NAMALWA (cell line): ENCODE results near the gene LPAR1.
"Not testable (repeated sequence)": the region's sequence is repeated elsewhere in the genome, so short reads cannot be mapped to it uniquely, and the experiment has no call there.

Source experiments
- DNase-seq: peaks from one replicate; pipeline ENCODE4 v3.0.0-alpha.2; 2015; ENCODE audit warnings: low spot score

The LPAR1 gene

DNA sequence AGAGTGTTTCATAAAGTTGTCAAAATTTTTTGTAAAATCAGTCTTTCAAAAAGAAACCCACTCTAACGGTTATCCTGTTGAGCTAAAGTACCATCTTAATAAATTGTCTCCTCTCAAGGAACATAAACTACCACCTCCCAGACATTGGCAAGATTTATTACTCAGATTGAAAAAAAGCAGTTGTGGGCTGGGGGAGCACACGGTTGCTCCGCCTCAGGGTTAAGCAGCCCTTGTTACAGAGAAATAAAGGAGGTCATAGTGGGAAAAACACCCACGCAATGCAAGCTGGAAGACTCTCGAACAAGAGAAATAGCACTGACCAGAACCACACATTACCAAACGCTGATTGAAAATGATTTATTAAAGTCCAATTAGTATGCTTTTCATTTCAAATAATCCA, 165.3 kb downstream of the LPAR1 start:
- DNase-seq = no peak

DNA sequence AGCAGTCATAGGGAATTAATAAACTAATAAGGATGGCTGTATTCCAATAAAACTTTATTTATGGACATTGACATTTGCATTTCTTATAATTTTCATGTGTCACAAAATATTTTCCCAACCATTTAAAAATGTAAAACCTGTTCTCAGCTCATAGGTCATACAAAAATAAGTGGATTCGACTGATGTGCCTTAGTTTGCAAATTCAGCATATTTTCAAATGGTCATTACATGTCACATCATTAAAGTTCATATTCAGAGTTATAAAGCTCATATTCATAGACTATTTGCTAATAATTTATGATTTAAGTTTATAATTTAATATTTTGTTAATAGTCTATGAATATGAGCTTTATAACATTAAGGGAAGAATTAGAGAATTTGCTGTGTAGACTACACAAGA, 166.5 kb downstream of the LPAR1 start:
- DNase-seq = no peak

DNA sequence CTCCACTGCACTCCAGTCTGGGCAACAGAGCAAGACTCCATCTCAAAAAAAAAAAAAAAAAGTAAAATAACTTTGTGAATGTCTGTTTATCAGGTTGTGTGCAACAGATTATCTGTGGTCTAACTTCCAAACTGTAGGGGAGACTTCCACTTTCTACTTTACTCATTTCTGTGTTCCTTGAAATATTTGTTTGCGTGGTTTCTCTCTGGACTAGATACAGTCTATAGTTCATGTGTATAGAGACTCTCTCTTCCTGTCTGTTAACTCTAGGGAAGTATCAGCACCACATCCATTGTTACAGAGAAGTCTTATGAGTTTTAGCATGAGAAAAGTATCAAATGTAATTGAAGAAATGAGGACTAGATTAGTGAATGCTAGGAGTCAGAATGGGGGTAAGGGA, 168.3 kb downstream of the LPAR1 start:
- DNase-seq = no peak

DNA sequence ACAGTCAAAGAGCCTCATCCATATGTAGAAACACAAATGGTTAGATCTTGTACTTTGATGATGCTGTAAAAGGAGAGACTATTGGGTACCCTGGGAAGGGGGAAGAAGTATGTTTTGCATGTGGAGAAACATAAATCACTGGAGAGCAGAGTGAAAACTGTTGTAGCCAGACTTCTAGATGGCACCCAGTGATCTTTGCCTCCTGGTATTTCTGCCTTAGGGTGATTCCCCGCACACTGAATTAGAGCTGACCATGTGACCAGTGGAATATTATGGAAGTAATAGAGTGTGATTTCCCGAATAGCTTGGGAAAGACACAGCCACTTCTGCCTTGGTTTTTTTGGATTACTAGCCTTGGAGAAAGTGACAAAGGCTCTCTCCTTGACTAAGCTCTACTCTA, 174.3 kb downstream of the LPAR1 start:
- DNase-seq = no peak

DNA sequence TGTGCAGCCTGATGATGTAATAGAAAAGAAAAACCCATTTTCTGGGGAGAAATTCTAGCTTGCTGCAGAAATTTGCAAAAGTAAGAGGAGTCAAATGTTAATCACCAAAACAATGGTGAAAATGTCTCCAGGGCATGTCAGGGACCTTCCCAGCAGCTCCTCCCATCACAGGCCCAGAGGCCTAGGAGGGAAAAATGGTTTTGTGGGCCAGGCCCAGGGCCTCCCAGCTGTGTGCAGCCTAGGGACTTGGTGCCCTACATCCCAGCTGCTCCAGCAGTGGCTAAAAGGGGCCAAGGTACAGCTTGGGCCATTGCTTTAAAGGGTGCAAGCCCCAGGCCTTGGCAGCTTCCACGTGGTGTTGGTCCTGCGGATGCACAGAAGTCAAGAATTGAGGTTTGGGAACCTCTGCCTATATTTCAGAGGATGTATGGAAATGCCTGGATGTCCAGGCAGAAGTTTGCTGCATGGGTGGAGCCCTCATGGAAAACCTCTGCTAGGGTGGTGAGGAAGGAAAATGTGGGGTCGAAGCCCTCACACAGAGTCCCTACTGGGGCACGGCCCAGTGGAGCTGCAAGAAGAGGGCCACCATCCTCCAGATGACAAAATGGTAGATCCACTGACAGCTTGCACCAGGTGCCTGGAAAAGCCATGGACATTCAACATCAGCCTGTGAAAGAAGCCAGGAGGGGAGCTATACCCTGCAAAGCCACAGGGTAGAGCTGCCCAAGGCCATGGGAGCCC, 176.7 kb downstream of the LPAR1 start:
- DNase-seq = not testable (repeated sequence)

DNA sequence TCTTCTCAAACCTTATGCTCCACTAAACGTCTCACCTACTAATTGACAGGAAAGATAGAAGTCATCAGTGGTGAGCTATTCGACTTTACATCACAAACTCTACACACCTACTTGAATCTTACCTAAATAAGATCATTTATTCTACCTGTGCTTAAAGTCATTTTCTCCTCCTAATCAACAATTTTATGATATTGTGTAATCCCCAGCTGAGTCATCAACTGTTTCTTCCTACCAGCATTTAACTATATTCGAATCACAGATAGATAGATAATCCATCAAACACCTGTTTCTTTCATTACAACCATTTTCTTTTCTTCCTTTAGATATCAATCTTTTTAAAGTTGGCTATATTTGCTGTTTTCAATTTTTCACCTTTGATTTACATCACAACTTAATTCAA, 181.5 kb downstream of the LPAR1 start:
- no peak for DNase-seq

DNA sequence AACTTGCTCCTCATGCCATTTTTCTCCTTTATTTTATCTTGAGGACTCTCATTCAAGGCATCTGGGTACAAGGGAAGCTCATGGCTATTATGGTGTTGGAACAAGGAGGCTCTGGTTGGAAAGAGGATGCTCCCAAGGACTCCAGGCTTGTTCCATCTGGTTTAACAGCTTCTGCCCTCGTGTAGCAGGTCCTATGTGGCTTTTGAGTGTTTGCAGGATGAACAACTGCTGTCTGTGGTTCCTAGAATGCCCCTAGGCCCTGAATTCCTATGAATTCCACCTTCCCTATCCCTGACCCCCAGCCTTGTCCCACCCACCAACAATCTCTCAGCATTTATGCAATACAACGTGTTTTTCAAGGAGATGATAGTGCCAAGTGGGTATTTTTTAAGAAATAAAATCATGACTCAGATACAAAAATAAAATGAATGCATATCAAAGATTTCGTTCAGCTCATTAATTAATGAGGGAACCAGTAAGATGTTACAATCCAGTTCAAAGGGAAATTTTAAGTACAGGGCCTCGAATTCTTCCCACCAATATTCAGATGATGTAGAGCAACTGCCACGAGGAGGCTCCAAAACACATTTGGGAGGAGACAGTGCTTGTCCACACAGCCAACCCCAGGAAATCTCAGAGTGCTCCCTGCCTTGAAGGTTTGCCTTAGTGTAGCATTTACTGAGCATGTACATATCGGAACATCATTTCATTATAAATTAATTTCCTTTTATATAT, 187.7 kb downstream of the LPAR1 start:
- DNase-seq = peak; percentile 4

DNA sequence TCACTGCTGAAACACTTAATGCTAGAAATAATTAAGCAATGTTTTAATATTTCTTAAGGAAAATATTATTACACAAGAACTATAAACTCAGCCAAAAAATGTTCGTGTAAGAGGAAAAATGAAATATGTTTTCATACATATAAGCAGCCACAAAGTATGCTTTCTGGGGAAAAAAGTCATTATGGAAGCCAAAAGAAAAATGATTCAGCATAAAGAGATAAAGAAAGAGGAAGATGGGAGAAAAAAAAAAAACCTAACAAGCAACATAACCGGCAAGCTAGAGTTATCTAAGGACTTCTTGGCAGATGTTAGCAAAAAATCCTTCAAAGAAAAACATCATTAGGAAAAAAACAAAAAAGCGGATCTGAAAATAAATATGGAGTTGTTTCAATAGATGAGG, 190.6 kb downstream of the LPAR1 start:
- no peak for DNase-seq

DNA sequence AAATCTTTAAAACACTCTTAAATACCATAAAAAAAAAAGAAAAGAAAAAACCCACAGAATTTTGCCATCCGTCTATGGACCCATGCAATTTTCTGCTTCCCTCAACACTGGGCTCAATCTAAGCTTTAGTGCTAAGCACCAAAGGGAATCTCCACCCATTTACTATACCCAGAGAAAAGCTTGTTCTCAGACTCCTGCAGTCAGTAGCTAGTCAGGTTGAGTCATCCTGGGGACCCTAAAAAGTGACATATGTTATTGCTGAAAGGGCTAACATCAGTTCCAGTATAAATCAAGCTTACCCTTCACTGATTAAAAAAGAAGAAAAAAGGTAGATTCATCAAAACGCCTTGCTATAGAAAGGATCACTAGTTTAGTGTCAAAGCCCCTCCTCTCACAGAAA, 192.1 kb downstream of the LPAR1 start:
- DNase-seq = no peak

DNA sequence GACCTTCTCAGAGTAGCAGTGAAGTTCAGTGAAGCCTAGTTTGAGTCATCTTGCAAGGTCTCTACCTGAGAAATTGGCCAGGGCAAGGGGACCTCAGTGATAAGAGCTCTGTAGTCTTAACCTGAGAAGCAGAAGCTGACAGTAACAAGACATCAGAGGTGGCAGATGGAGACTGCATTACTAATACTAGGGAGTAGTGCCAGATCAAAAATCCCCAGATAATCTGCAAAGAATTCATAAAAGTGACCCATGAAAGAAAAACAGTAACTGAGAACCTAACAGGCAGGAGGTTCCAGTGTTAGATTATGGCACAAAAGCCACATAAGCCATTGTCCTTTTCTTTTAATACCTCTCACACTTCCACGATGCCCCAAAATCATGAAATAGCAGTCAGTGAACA, 194.1 kb downstream of the LPAR1 start:
- DNase-seq = no peak

DNA sequence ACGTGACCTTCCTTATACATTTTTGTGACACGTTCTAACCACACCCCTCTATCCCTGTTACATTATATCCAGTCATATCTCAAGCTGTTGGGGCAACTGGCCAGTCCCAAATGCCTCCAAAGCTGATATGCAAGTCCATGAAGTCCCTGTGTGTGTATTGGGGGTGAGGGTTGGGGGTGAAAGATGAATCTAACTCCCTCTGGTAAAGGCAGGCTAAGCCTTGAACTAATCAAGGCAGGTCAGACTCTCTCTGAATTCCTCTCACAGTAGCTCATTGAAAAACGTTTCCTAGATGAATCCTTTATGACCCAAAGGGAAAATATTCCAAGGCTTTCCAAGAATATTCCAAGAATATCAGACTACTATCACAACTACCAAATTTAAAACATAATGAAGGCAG, 195.3 kb downstream of the LPAR1 start:
- no peak for DNase-seq

DNA sequence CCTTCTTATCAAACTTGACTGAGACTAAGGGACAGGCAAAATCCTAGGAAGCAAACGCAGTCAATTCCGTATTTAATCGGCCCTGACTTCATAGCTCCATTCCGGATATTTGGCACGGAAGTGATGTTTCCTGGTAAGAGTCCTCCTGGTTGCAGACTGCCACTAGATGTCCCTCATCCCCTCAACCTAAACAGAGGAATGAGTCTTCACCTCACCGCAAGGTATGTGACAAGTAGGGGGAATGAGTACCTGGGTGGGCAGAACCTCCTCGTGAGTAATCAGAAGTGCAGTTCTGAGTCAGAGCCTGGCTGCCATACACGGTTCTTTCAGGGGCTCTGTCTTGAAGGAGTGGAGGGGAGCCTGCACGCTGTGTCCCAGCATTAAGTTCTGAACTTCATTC, 196.1 kb downstream of the LPAR1 start:
- DNase-seq = no peak

DNA sequence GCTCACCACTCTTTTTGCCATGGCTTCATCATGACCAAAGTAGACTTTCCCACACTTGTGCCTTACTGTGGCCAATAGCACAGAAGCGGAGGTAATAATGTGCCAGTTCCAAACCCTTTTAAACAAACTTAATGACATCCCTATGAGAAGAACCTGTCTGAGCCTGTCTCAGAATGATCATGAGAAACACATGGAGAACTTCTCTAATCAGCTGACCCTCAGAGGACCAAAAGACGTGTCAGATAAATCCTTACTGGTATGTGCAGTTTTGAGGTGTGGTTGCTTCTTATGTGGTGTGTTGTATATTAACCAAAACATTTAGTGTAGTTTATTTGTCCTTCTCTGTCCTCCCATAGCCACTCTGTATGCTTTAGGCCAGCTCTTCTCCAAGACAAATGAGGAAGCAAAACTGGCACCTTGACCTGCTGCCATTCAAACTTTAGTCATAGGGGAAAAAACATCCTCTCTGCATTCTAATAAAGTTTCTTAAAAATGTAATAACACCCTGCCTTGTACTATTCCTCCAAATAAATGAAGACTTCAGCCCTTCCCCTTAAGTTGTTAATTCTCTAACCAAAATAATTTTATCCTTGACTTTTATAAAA, 200.8 kb downstream of the LPAR1 start:
- no peak for DNase-seq

DNA sequence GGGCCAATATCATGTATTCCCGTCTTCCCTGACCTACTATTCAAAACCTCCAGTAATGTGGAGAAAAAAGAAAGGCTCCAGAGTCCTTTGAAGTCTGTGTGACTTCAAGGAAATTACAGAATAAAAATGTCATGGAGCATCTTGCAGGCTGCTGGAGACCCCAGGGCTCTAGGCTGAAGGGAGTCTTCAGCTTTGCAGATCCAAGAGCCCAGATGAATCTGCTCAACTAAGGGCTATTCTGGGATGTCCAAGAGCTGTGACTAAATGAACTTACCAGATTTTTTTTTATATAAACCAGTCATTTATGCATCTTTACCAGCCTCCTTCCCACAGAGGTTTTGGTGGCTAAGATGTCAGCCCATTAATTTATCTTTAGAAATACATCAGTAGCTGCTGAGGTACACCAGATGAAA, 202.4 kb downstream of the LPAR1 start:
- no peak for DNase-seq

DNA sequence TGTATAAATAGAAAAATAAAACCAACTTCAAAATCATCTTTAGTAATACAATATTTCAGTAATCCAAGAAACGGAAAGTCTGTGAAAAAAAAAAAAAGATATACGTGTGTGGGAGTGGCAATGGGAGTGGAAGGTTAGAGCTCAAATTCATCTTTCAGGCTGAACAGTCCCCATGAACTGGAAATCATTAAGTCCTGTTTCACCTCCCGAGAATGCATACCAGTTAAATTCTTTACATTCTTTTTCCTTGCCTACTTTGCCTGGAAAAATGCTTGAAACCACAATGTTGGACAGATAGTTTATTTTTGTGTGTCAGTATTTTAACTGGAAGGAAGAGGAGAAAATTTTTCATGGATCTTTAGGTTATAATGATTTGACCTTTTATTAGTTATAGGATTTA, 202.9 kb downstream of the LPAR1 start:
- DNase-seq = no peak

DNA sequence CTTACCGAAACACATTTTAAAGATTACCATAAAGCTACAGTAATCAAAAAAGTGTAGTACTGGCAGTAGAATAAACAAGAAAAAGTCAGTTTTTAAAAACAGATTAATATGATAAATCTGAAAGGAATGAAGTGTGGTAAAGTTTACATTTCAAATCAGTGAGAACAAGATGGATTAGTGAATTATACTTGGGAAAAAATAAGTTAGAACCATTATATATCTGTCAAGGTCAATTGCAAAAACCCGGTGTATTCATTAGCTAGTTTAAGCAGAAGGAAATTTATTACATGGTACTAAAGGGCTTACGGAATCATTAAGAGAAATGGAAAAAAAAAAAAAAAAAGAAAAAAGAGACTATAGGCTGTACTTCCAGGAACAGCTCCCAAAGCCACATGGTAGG, 205.3 kb downstream of the LPAR1 start:
- DNase-seq = no peak

DNA sequence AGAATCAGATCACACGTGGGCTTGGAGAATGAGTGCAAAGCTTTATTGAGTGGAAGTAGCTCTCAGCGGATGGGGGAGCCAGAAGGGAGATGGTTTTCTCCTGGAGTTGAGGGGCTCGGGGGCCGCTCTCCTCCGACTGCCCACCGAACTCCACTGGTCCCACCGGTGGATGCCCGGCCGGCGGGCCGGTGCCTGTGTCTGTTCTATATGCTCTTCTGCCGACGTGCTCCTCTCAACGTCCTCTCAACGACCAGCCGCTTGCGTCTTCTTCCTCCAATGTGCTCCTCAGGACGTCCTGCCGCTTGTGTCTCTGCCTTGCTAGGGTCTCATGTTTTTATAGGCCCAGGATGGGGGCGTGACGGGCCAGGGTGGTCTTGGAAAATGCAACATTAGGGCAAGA, 207.8 kb downstream of the LPAR1 start:
- no peak for DNase-seq

DNA sequence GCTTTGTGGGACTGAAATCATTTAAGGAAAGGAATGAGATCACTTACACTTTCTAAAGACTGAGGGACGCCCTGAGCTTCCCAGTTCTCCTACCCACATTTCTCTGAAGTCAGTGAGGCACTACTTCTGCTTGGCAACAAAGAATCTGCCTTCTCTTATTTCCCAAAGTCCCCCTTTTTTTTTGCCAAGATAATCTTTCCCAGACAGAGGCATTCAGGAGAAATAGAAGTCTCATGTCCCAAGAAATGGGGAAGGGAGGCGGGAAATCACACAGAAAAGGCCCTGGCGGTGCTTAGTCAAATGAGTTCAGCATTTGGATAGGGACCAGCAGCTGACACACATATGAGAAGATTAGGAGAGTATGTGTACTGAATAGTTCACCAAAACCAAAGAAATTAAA, 210.0 kb downstream of the LPAR1 start:
- no peak for DNase-seq

DNA sequence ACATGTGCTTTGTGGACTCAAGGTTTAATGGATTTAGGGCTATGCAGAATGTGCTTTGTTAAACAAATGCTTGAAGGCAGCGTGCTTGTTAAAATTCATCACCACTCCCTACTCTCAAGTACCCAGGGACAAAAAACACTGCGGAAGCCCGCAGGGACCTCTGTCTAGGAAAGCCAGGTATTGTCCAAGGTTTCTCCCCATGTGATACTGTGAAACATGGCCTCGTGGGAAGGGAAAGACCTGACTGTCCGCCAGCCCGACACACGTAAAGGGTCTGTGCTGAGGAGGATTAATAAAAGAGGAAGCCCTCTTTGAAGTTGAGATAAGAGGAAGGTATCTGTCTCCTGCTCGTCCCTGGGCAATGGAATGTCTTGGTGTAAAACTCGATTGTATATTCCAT, 211.9 kb downstream of the LPAR1 start:
- not testable (repeated sequence) for DNase-seq

DNA sequence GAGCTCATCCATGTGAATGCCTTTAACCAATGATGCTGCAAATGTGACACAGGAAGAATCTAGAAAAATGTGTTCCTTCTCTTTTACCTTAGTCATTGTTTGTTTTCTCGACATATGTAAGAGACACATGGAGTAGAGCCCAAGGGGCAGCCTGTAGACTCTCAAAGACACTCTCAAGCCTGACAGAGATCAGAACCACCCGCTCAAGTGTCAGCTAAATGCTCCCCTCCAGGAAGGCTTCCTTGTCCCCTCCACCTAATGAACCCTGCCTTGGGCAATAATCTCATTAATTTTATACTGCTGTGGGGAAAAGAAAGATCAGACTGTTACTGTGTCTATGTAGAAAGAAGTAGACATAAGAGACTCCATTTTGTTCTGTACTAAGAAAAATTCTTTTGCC, 212.3 kb downstream of the LPAR1 start:
- DNase-seq = no peak

DNA sequence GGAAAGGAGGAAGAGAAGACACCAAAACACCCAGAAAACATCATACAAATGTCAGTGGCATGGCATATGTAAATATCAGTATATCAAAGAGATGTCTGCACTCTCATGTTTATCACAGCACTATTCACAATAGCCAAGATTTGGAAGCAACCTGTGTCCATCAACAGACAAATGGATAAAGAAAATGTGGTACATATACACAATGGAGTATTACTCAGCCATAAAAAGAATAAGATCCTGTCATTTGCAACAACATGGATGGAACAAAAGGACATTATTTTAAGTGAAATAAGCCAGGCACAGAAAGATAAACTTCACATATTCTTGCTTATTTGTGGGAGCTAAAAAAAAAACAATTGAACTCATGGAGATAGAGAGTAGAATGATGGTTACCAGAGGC, 213.1 kb downstream of the LPAR1 start:
- DNase-seq = not testable (repeated sequence)
